Parathyroid adenoma (tissue), 2 donors: Measurements from ENCODE around the gene OR13J1.
"Not testable (repeated sequence)": the region's sequence is repeated elsewhere in the genome, so short reads cannot be mapped to it uniquely, and the experiment has no call there.

Experiments used
- H2AFZ ChIP-seq: fragments of 300-600 bp; sonication (generic); one replicate; pipeline ENCODE4 v1.7.0; 2017; ENCODE audit warnings: antibody characterized with exemption, mild to moderate bottlenecking
- H3K27ac ChIP-seq: fragments of 300-600 bp; sonication (generic); one replicate; pipeline ENCODE4 v1.7.0; 2017
- H3K27me3 ChIP-seq: fragments of 300-600 bp; sonication (generic); one replicate; pipeline ENCODE4 v1.7.0; 2017; ENCODE audit warnings: low read length; ENCODE audit not compliant: control insufficient read depth, insufficient read depth
- H3K36me3 ChIP-seq: fragments of 300-600 bp; sonication (generic); one replicate; pipeline ENCODE4 v1.7.0; 2017; ENCODE audit warnings: low read length; ENCODE audit not compliant: control insufficient read depth, insufficient read depth
- H3K4me1 ChIP-seq: fragments of 300-600 bp; sonication (generic); one replicate; pipeline ENCODE4 v1.7.0; 2017; ENCODE audit warnings: control low read depth
- H3K4me2 ChIP-seq: fragments of 300-600 bp; sonication (generic); one replicate; pipeline ENCODE4 v1.7.0; 2017; ENCODE audit warnings: low read length
- H3K4me3 ChIP-seq: fragments of 300-600 bp; sonication (generic); one replicate; pipeline ENCODE4 v1.7.0; 2017; ENCODE audit warnings: low read depth, low read length
- H3K79me2 ChIP-seq: fragments of 300-600 bp; sonication (generic); one replicate; pipeline ENCODE4 v1.7.0; 2017; ENCODE audit warnings: control low read depth
- H3K9ac ChIP-seq: fragments of 300-600 bp; sonication (generic); one replicate; pipeline ENCODE4 v1.7.0; 2017; ENCODE audit warnings: mild to moderate bottlenecking
- H3K9me3 ChIP-seq: fragments of 300-600 bp; sonication (generic); one replicate; pipeline ENCODE4 v1.7.0; 2017; ENCODE audit warnings: low read length; ENCODE audit not compliant: control insufficient read depth
- TF ChIP-seq, protein P1 (sequence below): fragments of 300-600 bp; sonication (generic); IDR thresholded peaks from one replicate; pipeline ENCODE4 v1.7.0; 2017; ENCODE audit warnings: antibody characterized with exemption, mild to moderate bottlenecking
- donor health status: primary hyperparathyroidism.

Gene OR13J1

GRCh38 chr9:35915681-35916294, 45.6 kb upstream of the OR13J1 start:
- no peak overlapping the region for H3K4me3 ChIP-seq
- no peaks in the 10 kb centered on the region for H3K27me3 ChIP-seq
- peaks cover 6% of the 10 kb centered on the region for H3K4me1 ChIP-seq
- no peak overlapping the region for H3K9ac ChIP-seq
- H3K9me3 ChIP-seq, result no peaks in the 10 kb centered on the region
- no peaks in the 10 kb centered on the region for H3K79me2 ChIP-seq
- H3K36me3 ChIP-seq, result no peaks in the 10 kb centered on the region
- H3K4me2 ChIP-seq, result no peak overlapping the region
- peak overlapping the region; percentile 57 for H3K27ac ChIP-seq
- TF ChIP-seq, protein P1, sequence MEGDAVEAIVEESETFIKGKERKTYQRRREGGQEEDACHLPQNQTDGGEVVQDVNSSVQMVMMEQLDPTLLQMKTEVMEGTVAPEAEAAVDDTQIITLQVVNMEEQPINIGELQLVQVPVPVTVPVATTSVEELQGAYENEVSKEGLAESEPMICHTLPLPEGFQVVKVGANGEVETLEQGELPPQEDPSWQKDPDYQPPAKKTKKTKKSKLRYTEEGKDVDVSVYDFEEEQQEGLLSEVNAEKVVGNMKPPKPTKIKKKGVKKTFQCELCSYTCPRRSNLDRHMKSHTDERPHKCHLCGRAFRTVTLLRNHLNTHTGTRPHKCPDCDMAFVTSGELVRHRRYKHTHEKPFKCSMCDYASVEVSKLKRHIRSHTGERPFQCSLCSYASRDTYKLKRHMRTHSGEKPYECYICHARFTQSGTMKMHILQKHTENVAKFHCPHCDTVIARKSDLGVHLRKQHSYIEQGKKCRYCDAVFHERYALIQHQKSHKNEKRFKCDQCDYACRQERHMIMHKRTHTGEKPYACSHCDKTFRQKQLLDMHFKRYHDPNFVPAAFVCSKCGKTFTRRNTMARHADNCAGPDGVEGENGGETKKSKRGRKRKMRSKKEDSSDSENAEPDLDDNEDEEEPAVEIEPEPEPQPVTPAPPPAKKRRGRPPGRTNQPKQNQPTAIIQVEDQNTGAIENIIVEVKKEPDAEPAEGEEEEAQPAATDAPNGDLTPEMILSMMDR, result no peak
- no peak overlapping the region for H2AFZ ChIP-seq

DNA sequence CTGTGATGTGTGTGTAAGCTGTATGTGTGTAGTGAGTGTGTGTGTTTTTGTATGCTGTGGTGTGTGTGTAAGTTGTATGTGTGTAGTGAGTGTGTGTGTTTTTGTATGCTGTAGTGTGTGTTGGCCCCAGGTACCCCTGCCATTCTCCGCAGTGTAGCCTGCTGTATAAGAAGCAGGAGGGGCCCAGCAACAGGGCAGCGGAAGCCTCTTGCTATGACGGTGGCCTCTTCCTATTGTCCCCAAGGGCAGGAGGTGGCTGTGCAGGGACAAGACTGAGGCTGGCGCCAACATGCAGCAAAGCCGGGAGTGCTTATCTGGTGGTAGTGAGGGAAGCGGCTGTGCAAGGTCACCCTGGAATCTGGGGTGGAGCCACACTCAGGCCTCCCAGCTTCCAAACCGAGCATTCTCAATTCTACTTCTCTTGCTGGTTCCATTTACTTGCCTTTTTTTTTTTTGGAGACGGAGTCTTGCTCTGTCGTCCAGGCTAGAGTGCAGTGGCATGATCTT, 44.2 kb upstream of the OR13J1 start:
- no peak overlapping the region for H3K4me2 ChIP-seq
- no peak overlapping the region for H3K9ac ChIP-seq
- H3K27me3 ChIP-seq, result no peaks in the 10 kb centered on the region
- H3K79me2 ChIP-seq, result no peaks in the 10 kb centered on the region
- no peaks in the 10 kb centered on the region for H3K9me3 ChIP-seq
- H3K4me1 ChIP-seq, result peaks cover 6% of the 10 kb centered on the region
- no peaks in the 10 kb centered on the region for H3K36me3 ChIP-seq
- H3K4me3 ChIP-seq, result no peak overlapping the region
- H2AFZ ChIP-seq, result peak overlapping the region; percentile 77
- peak overlapping the region; percentile 20 for H3K27ac ChIP-seq
- TF ChIP-seq, protein P1, result no peak

GRCh38 chr9:35913429-35913828, 43.2 kb upstream of the OR13J1 start:
- H3K27me3 ChIP-seq, H3K9me3 ChIP-seq, H3K4me3 ChIP-seq, H3K4me2 ChIP-seq, H3K36me3 ChIP-seq, H3K27ac ChIP-seq, H2AFZ ChIP-seq, H3K79me2 ChIP-seq, H3K9ac ChIP-seq: not testable (repeated sequence)
- H3K4me1 ChIP-seq, result peaks cover 13% of the 10 kb centered on the region

DNA sequence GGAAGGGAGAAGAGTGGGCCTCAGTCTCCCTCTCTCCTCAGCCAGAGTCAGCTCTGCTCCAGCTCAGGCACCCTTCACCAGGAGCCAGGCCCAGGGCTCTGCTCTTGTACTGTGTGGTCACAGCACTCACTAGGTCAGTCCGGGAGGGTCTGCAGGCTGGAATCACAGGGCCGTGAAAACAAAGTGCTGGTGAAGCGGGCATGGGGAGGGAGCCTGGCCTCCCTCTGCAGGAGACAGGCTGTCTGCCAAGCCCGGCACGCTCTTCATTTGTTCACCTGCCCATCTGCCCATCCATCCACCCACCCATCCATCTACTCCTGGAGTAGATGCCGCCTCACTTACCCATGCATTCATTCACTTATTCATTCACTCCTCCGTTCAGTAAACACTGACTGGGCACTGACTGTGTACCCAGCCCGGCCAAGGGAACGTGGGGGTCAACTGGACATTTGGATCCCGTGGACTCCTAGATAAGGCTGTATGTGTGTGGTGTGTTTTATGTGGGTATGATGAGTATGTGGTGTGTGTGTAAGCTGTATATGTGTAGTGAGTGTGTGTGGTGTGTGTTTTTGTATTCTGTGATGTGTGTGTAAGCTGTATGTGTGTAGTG, 42.7 kb upstream of the OR13J1 start:
- Histone ChIP-seq H3K9me3 (no peaks in the 10 kb centered on the region), H3K79me2 (no peaks in the 10 kb centered on the region), H2AFZ (no peak overlapping the region), H3K9ac (no peak overlapping the region), H3K4me2 (no peak overlapping the region), H3K27ac (no peak overlapping the region), H3K4me1 (peaks cover 13% of the 10 kb centered on the region), H3K36me3 (no peaks in the 10 kb centered on the region), H3K4me3 (no peak overlapping the region), H3K27me3 (no peaks in the 10 kb centered on the region)
- TF ChIP-seq, protein P1, result no peak

DNA sequence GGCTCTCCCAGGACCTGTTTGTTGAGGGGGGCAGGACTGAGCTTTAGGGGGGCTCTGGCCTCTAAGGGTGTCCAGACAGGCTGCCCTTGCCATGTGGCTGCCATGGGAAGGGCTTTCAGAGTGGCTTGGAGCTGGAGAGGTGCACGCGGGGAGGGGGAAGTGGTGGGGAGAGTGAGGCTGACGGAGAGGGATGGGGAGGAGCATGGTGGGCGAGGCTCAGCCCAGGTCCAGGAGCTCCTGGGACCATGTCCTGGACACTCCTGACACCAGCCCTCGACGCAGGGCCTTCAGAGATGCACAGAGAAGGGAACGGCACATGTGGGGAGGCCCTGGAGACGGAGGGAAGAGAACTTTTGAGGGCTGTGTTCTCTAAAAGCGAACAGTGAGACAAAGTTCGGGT, 41.5 kb upstream of the OR13J1 start:
- Histone ChIP-seq H3K36me3 (no peaks in the 10 kb centered on the region), H2AFZ (no peak overlapping the region), H3K9me3 (no peaks in the 10 kb centered on the region), H3K27ac (peak overlapping the region; percentile 32), H3K4me1 (peaks cover 13% of the 10 kb centered on the region), H3K4me3 (no peak overlapping the region), H3K27me3 (no peaks in the 10 kb centered on the region), H3K4me2 (peak overlapping the region; percentile 6), H3K9ac (no peak overlapping the region), H3K79me2 (no peaks in the 10 kb centered on the region)
- TF ChIP-seq, protein P1, result no peak
